Right atrium auricular region (tissue), 2 donors: ENCODE measurements around the gene TFDP2. TPM values are rescaled to one million over a fixed set of nuclear protein-coding genes. Genes with fewer than 3 reads are reported as not detected.

ENCODE experiments used
- DNase-seq: peaks from one replicate; pipeline ENCODE4 v3.0.0-alpha.2; 2019; ENCODE audit warnings: low spot score
- H3K27ac ChIP-seq, 2 donors: fragments of 200-600 bp; sonication (generic); 1 replicate in 1 of 2; 2 replicates in 1 of 2; pipeline ENCODE4 v1.5.1; 2016 to 2019
- H3K27me3 ChIP-seq, 2 donors: fragments of 200-600 bp; sonication (generic); one replicate each; pipeline versions ENCODE4 v1.5.1 to v1.6.0; 2017 to 2019
- H3K36me3 ChIP-seq: fragments of 200-600 bp; sonication (generic); one replicate; pipeline ENCODE4 v1.5.1; 2016
- H3K4me1 ChIP-seq, 2 donors: fragments of 200-600 bp; sonication (generic); one replicate each; pipeline versions ENCODE4 v1.5.1 to v1.6.0; 2017 to 2019
- H3K4me3 ChIP-seq, 2 donors: fragments of 200-600 bp; sonication (generic); 1 replicate in 1 of 2; 2 replicates in 1 of 2; pipeline ENCODE4 v1.5.1; 2017 to 2019; ENCODE audit warnings: mild to moderate bottlenecking in 1 of 2, moderate library complexity in 1 of 2
- H3K9me3 ChIP-seq, 2 donors: fragments of 200-600 bp; sonication (generic); one replicate each; pipeline ENCODE4 v1.5.1; 2019
- total RNA-seq, 2 donors: library from RNA; depleted of rRNA; stranded (reverse); fragments of >200 nt; gene quantifications; one replicate each; pipeline ENCODE4 v1.1.0, GENCODE V29; 2016
- TF ChIP-seq, protein P1 (sequence below), 2 donors: fragments of 200-600 bp; sonication (generic); IDR thresholded peaks; one replicate each; pipeline ENCODE4 v1.5.1; 2019; ENCODE audit warnings: antibody characterized with exemption in 2 of 2

The TFDP2 gene
- total RNA-seq, 2 donors from 2014 or later = 30.2 to 59.3 TPM

DNA sequence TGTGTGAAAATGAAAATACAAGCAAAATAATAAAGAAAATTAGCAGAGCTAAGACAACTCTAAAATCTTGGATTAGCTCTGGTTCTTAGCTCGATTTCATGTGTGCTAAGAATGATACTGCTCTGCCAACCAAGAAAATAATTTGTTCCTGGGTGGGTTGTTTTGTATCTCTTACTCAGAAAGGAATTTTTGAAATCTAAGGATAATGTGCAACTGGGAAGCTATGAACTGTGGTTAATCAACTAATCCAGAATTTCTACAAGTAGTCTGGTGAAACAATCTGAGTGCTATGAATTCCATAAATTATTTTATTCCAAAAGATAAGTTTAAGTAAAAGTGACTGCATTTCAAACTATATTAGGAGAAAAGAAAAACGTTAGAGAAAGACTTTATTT is 92.0 kb downstream of the TFDP2 start:
- TF ChIP-seq, protein P1, sequence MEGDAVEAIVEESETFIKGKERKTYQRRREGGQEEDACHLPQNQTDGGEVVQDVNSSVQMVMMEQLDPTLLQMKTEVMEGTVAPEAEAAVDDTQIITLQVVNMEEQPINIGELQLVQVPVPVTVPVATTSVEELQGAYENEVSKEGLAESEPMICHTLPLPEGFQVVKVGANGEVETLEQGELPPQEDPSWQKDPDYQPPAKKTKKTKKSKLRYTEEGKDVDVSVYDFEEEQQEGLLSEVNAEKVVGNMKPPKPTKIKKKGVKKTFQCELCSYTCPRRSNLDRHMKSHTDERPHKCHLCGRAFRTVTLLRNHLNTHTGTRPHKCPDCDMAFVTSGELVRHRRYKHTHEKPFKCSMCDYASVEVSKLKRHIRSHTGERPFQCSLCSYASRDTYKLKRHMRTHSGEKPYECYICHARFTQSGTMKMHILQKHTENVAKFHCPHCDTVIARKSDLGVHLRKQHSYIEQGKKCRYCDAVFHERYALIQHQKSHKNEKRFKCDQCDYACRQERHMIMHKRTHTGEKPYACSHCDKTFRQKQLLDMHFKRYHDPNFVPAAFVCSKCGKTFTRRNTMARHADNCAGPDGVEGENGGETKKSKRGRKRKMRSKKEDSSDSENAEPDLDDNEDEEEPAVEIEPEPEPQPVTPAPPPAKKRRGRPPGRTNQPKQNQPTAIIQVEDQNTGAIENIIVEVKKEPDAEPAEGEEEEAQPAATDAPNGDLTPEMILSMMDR (IDR thresholded peaks at IDR 0.05) = no peak
- Histone ChIP-seq H3K9me3 (no peaks in the 10 kb centered on the region), H3K4me1 (no peaks in the 10 kb centered on the region), H3K36me3 (no peaks in the 10 kb centered on the region), H3K4me3 (no peak overlapping the region), H3K27ac (no peak overlapping the region), H3K27me3 (no peaks in the 10 kb centered on the region)
- DNase-seq = no peak

DNA sequence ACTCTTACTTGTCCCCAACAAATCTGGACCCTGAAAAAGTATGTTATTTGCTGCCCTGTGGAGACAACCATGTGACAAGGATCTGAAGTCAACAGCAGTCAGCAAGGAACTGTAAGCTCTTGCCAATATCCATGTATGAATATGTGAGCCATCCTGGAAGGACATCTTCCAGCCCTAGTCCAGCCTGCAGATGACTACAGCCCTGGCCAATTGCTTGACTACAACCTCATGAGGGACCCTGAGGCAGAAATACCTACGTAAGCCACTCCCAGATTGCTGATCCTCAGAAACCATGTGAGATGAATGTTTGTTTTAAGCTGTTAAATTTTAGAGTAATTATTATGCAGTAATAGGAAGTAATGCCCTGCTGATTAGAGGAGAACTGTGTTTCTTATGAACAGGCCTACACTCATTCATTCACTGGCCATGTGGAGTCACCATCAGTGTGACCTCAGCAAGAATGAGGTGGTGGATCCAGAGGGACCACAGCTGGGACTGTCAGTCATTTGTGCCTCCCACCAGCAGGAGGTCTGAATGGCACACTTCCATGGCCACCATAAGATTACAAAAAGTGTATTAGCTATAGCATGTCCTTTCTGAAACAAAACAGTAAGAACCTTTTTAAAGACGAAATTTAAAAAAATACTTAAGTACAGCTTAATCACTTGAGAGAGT is 92.6 kb downstream of the TFDP2 start:
- H3K4me1 ChIP-seq = no peaks in the 10 kb centered on the region
- H3K27me3 ChIP-seq = no peaks in the 10 kb centered on the region
- DNase-seq = no peak
- TF ChIP-seq, protein P1 (IDR thresholded peaks at IDR 0.05) = no peak
- no peak overlapping the region for H3K27ac ChIP-seq
- H3K36me3 ChIP-seq = no peaks in the 10 kb centered on the region
- H3K4me3 ChIP-seq = no peak overlapping the region
- no peaks in the 10 kb centered on the region for H3K9me3 ChIP-seq

DNA sequence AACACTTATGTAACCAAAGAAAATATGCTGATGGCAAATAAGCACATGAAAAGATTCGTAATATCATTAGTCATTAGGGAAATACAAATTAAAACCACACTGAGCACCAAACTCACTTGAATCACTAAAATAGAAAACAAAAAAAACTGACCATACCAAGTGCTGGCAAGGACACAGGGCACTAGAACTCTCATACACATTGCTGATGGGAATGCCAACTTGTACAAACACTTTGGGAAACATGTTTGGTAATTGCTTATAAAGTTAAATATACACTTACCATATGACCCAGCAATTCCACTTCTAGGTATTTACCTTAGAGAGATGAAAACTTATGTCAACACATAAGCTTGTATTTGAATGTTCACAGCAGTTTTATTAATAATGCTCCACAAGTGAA is 95.5 kb downstream of the TFDP2 start:
- TF ChIP-seq, protein P1 (IDR thresholded peaks at IDR 0.05) = no peak
- Histone ChIP-seq H3K27ac (no peak overlapping the region), H3K9me3 (no peaks in the 10 kb centered on the region), H3K4me1 (no peaks in the 10 kb centered on the region), H3K27me3 (no peaks in the 10 kb centered on the region), H3K36me3 (no peaks in the 10 kb centered on the region), H3K4me3 (no peak overlapping the region)
- DNase-seq = no peak

DNA sequence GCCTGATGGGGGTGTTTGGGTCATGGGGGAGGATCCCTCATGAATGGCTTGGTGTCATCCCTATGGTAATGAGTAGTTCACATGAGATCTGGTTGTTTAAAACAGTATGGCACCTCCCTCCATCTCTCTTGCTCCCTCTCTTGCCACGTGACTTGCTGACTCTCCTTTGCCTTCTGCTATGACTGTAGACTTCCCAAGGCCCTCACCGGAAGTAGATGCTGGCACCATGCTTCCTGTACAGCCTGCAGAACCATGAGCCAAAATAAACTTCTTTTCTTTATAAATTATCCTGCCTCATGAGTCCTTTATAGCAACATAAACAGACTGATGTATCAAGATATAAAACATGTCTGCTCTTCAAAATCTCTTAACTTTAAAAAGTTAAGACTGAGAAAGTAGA is 96.1 kb downstream of the TFDP2 start:
- TF ChIP-seq, protein P1 (IDR thresholded peaks at IDR 0.05) = no peak

DNA sequence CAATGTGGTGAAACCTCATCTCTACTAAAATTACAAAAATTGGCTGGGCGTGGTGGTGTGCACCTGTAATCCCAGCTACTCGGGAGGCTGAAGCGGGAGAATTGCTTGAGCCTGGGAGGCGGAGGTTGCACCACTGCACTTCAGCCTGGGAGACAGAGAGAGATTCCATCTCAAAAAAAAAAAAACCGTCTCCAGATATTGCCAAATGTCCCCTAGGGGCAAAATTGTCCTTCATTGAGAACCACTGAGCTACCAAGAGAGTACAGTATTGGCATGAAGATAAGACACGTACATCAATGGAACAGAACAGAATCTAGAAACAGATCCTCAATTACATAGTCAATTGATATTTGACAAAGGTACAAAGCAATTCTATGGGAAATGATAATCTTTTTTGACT is 98.0 kb downstream of the TFDP2 start:
- H3K27ac ChIP-seq = no peak overlapping the region
- H3K9me3 ChIP-seq = no peaks in the 10 kb centered on the region
- TF ChIP-seq, protein P1 (IDR thresholded peaks at IDR 0.05) = no peak
- no peaks in the 10 kb centered on the region for H3K4me1 ChIP-seq
- H3K27me3 ChIP-seq = no peaks in the 10 kb centered on the region
- H3K36me3 ChIP-seq = no peaks in the 10 kb centered on the region
- no peak overlapping the region for H3K4me3 ChIP-seq
- DNase-seq = no peak

More for the DNA sequence above, 96.1 kb downstream of the TFDP2 start:
- Histone ChIP-seq H3K36me3 (no peaks in the 10 kb centered on the region), H3K9me3 (no peaks in the 10 kb centered on the region), H3K27me3 (no peaks in the 10 kb centered on the region), H3K27ac (no peak overlapping the region), H3K4me3 (no peak overlapping the region), H3K4me1 (no peaks in the 10 kb centered on the region)
- no peak for DNase-seq

DNA sequence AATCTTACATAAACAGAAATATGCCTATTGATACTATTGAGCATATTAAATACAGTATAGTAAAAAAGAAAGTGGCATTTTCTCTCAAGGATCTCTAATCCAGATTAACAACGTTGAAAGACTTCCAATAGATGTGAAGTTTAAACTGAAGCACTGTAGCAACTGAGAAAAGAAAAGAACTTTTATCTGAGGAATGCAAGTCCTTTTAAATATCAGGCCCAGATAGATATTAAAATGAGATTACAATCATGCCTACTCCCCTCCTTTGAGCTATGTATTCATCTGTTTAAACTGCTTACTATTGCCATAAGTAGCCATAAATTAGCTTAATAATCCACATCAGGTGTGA is 102.3 kb downstream of the TFDP2 start:
- H3K27ac ChIP-seq = no peak overlapping the region
- no peaks in the 10 kb centered on the region for H3K27me3 ChIP-seq
- no peak for DNase-seq
- TF ChIP-seq, protein P1 (IDR thresholded peaks at IDR 0.05) = no peak
- H3K9me3 ChIP-seq = no peaks in the 10 kb centered on the region
- H3K4me3 ChIP-seq = no peak overlapping the region
- H3K36me3 ChIP-seq = no peaks in the 10 kb centered on the region
- H3K4me1 ChIP-seq = no peaks in the 10 kb centered on the region
